Tibial artery (tissue), 4 donors: ENCODE data around the gene RAB3IP.

Source experiments
- DNase-seq, 2 donors: peaks; one replicate each; pipeline ENCODE4 v3.0.0-alpha.2; 2019
- H3K27ac ChIP-seq, 2 donors: fragments of 200-600 bp; sonication (generic) in 1 of 2; 1 replicate in 1 of 2; 2 replicates in 1 of 2; pipeline ENCODE4 v1.5.1; 2018 to 2019; ENCODE audit warnings: mild to moderate bottlenecking in 1 of 2
- H3K27me3 ChIP-seq, 2 donors: fragments of 200-600 bp; sonication (generic) in 1 of 2; one replicate each; pipeline versions ENCODE4 v1.5.1 to v1.6.0; 2016 to 2019
- H3K36me3 ChIP-seq, 3 donors: fragments of 200-600 bp; sonication (generic) in 2 of 3; one replicate each; pipeline ENCODE4 v1.5.1; 2016 to 2019; ENCODE audit warnings: mild to moderate bottlenecking in 2 of 3
- H3K4me1 ChIP-seq, 4 donors: fragments of 200-600 bp; sonication (generic) in 2 of 4; 1 replicate in 3 of 4; 2 replicates in 1 of 4; pipeline ENCODE4 v1.5.1; 2016 to 2019
- H3K4me3 ChIP-seq, 2 donors: fragments of 200-600 bp; sonication (generic) in 1 of 2; 1 replicate in 1 of 2; 2 replicates in 1 of 2; pipeline ENCODE4 v1.5.1; 2018 to 2019; ENCODE audit warnings: mild to moderate bottlenecking in 2 of 2
- H3K9me3 ChIP-seq, 3 donors: fragments of 200-600 bp; sonication (generic) in 1 of 3; one replicate each; pipeline ENCODE4 v1.5.1; 2016 to 2019
- CTCF ChIP-seq, 2 experiments: fragments of 200-600 bp in 1 of 2; fragments of 450-650 bp in 1 of 2; IDR thresholded peaks; one replicate each; pipeline ENCODE4 v1.5.1; 2017 to 2019; ENCODE audit warnings: antibody characterized with exemption in 2 of 2, mild to moderate bottlenecking in 1 of 2, moderate library complexity in 1 of 2
- intact Hi-C: fragments of 100-400 bp; cut with DNase I; formaldehyde crosslinking; loops from one replicate; pipeline ENCODE4 v1.15.0; 2023; ENCODE audit warnings: low total_unique reads

The RAB3IP gene

GRCh38 chr12:69733638-69734037 is 5.0 kb upstream of the RAB3IP start:
- intact Hi-C loops = no loop called here
- no peak overlapping the region for H3K27ac ChIP-seq
- no peak for TF ChIP-seq CTCF (IDR thresholded peaks at IDR 0.05)
- H3K36me3 ChIP-seq = no peaks in the 10 kb centered on the region
- H3K27me3 ChIP-seq = no peaks in the 10 kb centered on the region
- no peaks in the 10 kb centered on the region for H3K4me1 ChIP-seq
- H3K4me3 ChIP-seq = no peak overlapping the region
- H3K9me3 ChIP-seq = no peaks in the 10 kb centered on the region
- no peak for DNase-seq

DNA sequence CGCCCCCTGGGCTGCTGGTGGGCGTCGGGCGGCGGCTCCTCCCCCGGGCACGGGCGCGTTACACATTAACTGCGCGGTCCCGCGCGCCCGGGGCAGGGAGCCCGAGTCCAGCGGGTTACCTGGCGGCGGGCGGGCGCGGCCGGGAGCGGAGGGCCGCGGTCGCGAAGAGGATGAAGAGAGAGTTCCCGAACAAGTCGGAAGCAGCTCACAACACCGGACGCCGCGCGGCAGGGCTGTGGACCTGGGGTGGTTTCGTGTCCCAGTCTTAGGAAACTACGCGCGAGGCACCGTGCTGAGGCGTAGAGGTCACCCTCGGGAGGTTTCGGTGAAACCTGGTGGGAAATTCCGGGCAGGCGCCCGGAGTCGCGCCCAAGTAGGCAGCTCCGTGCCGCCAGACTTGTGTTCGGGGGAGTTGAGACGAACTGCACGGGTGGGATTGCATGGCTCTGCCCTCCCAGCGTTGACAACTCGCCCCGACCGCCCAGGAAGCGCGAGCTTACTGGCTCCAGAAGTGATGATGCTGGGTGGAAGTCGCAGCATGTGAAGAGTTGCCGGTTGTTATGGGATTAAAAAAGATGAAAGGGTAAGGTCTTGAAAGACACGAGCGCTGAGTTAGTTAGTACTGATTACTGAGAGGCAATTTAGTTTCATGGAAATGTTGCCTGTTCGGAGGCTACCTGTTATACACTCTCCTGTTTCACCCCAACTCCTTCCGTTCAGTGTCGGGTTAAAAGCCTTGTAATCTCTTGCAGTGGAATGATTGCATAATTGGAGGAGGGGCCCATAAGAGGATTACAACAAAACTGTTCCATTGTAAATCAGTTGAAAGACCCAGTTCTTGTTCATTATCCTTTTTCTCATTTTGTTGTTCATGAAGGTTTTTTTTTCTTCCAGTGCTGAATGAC is 879 bp downstream of the RAB3IP start:
- peak; percentile 40 to 69 for DNase-seq
- no peak for TF ChIP-seq CTCF (IDR thresholded peaks at IDR 0.05)
- Histone ChIP-seq H3K9me3 (no peaks in the 10 kb centered on the region), H3K27me3 (no peaks in the 10 kb centered on the region), H3K4me3 (peak overlapping the region; percentile 67 to 75), H3K4me1 (peaks cover 0 to 10% (median 7%) of the 10 kb centered on the region in 4 donors), H3K36me3 (no peaks in the 10 kb centered on the region), H3K27ac (peak overlapping the region; percentile 66 to 69)
- intact Hi-C loops = no loop called here

DNA sequence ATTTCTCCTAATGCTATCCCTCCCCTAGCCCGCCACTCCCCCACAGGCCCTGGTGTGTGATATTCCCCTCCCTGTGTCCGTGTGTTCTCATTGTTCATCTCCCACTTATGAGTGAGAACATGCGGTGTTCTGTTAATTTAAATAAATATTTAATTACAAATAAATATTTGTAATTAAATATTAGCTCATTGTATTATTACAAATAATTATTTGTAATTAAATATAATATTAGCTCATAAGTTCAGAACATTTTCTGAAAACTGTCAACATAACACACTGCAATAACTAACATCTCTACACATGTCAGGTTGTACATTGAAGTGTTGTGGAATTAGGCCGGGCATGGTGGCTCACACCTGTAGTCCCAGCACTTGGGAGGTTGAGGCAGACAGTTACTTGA is 5.4 kb downstream of the RAB3IP start:
- no peak for TF ChIP-seq CTCF (IDR thresholded peaks at IDR 0.05)
- DNase-seq = no peak
- H3K27me3 ChIP-seq = no peaks in the 10 kb centered on the region
- no peak overlapping the region for H3K27ac ChIP-seq
- H3K4me1 ChIP-seq = peaks cover 0 to 10% (median 7%) of the 10 kb centered on the region in 4 donors
- no peak overlapping the region for H3K4me3 ChIP-seq
- H3K36me3 ChIP-seq = no peaks in the 10 kb centered on the region
- intact Hi-C loops = no loop called here
- H3K9me3 ChIP-seq = no peaks in the 10 kb centered on the region

DNA sequence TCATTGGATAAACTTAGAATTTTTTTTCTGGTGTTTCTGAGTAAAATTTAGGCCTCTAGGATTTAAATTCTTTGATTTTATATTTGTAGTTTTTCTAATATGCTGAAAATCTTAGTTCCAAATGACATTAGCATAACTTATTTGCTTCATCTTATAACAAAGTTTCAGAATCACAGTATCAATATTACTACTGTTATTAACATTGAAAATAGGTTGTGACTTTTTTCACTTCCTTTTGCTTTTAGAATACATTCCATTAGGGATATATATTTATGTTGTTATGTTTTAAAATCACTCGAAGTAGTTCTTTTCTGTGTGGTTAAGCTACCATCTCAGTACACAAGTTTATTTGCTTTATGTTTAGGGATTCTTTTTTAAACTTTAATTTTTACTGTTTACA is 12.8 kb downstream of the RAB3IP start:
- DNase-seq = no peak
- no peak overlapping the region for H3K27ac ChIP-seq
- no peak overlapping the region for H3K4me3 ChIP-seq
- H3K36me3 ChIP-seq = peaks cover 5 to 11% (median 7%) of the 10 kb centered on the region in 3 donors
- intact Hi-C loops = no loop called here
- H3K9me3 ChIP-seq = no peaks in the 10 kb centered on the region
- no peak for TF ChIP-seq CTCF (IDR thresholded peaks at IDR 0.05)
- no peaks in the 10 kb centered on the region for H3K27me3 ChIP-seq
- no peaks in the 10 kb centered on the region for H3K4me1 ChIP-seq

DNA sequence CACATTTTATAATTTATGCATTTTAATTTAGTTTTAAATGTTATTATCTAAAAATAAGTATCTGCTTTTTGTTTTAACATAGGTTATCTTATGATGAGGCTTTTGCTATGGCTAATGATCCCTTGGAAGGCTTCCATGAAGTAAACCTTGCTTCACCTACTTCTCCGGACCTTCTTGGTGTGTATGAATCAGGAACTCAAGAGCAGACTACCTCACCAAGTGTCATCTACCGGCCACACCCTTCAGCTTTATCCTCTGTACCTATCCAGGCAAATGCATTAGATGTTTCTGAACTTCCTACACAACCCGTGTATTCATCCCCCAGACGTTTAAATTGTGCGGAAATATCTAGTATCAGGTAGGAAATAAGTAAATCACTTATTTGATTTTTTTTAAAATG is 16.6 kb downstream of the RAB3IP start:
- Histone ChIP-seq H3K9me3 (no peaks in the 10 kb centered on the region), H3K4me1 (no peaks in the 10 kb centered on the region), H3K4me3 (no peak overlapping the region), H3K36me3 (peaks cover 15 to 22% (median 19%) of the 10 kb centered on the region in 3 donors), H3K27me3 (no peaks in the 10 kb centered on the region), H3K27ac (no peak overlapping the region)
- intact Hi-C loops = no loop called here
- no peak for DNase-seq
- TF ChIP-seq CTCF (IDR thresholded peaks at IDR 0.05) = no peak
